ENCODE results near the gene NDUFA3.

GRCh38 chr19:54106716-54107115, 4.1 kb downstream of the NDUFA3 start:
- TF ChIP-seq CTCF (IDR thresholded peaks at IDR 0.05): no peak
- TF ChIP-seq POLR2A (IDR thresholded peaks at IDR 0.05): no peak

All from heart left ventricle (tissue), 13 donors.